ENCODE data around the gene PIGQ.

PIGQ gene

GRCh38 chr16:616733-617586 lies 47.2 kb downstream of the PIGQ start:
- TF ChIP-seq CTCF (IDR thresholded peaks at IDR 0.05; ENCODE audit: control extremely low read depth, extremely low read depth, low read depth, missing control alignments): no peak
- DNase-seq (ENCODE audit: extremely low spot score): no peak
- ChIA-PET POLR2A (no interaction called here), CTCF (no interaction called here)

GRCh38 chr16:617855-618254 lies 48.1 kb downstream of the PIGQ start:
- CTCF ChIA-PET: no interaction called here
- no peak for DNase-seq (ENCODE audit: extremely low spot score)
- TF ChIP-seq CTCF (IDR thresholded peaks at IDR 0.05; ENCODE audit: control extremely low read depth, extremely low read depth, low read depth, missing control alignments): no peak
- POLR2A ChIA-PET: no interaction called here

GRCh38 chr16:619476-620100 lies 49.8 kb downstream of the PIGQ start:
- no peak for TF ChIP-seq CTCF (IDR thresholded peaks at IDR 0.05; ENCODE audit: control extremely low read depth, extremely low read depth, low read depth, missing control alignments)
- no peak for DNase-seq (ENCODE audit: extremely low spot score)
- CTCF ChIA-PET: no interaction called here
- POLR2A ChIA-PET: no interaction called here

GRCh38 chr16:620700-621525 lies 51.1 kb downstream of the PIGQ start:
- POLR2A ChIA-PET: no interaction called here
- CTCF ChIA-PET: interaction anchor here (2.3 kb wide), 1 partner anchor 11 kb away, joined by 6 read pairs; no protein-coding TSS in a partner anchor
- DNase-seq (ENCODE audit: extremely low spot score): no peak

GRCh38 chr16:621526-622105 lies 51.8 kb downstream of the PIGQ start:
- no peak for TF ChIP-seq CTCF (IDR thresholded peaks at IDR 0.05; ENCODE audit: control extremely low read depth, extremely low read depth, low read depth, missing control alignments)
- ChIA-PET POLR2A (no interaction called here), CTCF (interaction anchor here (2.3 kb wide), 1 partner anchor 11 kb away, joined by 6 read pairs; no protein-coding TSS in a partner anchor)
- DNase-seq (ENCODE audit: extremely low spot score): no peak

More at GRCh38 chr16:620700-621525, 51.1 kb downstream of the PIGQ start:
- TF ChIP-seq CTCF (IDR thresholded peaks at IDR 0.05; ENCODE audit: control extremely low read depth, extremely low read depth, low read depth, missing control alignments): no peak

GRCh38 chr16:622920-623280 lies 53.1 kb downstream of the PIGQ start:
- DNase-seq (ENCODE audit: extremely low spot score): no peak
- ChIA-PET POLR2A (no interaction called here), CTCF (no interaction called here)
- no peak for TF ChIP-seq CTCF (IDR thresholded peaks at IDR 0.05; ENCODE audit: control extremely low read depth, extremely low read depth, low read depth, missing control alignments)

Data from GM10248 (cell line).